SK-N-DZ (cell line): Measurements from ENCODE around the gene FBXL5.

Experiments
- DNase-seq: peaks from one replicate; pipeline ENCODE4 v3.0.0-alpha.2; 2015; ENCODE audit warnings: low spot score

FBXL5 gene

GRCh38 chr4:15563871-15564270 lies 91.3 kb downstream of the FBXL5 start:
- DNase-seq: no peak

GRCh38 chr4:15562623-15563022 lies 92.5 kb downstream of the FBXL5 start:
- DNase-seq: no peak

- DNase-seq: no peak
These were observed 93.0 kb downstream of the FBXL5 start for GRCh38 chr4:15562114-15562513.

GRCh38 chr4:15558561-15558960 lies 96.6 kb downstream of the FBXL5 start:
- DNase-seq: no peak

GRCh38 chr4:15557786-15558550 lies 97.2 kb downstream of the FBXL5 start:
- DNase-seq: no peak

- no peak for DNase-seq
These were observed 98.6 kb downstream of the FBXL5 start for GRCh38 chr4:15556511-15557092.
